Spleen (tissue), 7 donors: ENCODE results near the gene METTL21C.

Experiments used
- POLR2AphosphoS5 ChIP-seq, 3 donors: sonication (generic); formaldehyde crosslinking; IDR thresholded peaks; one replicate each; pipeline ENCODE4 v1.5.1; 2017; ENCODE audit warnings: antibody characterized with exemption in 3 of 3
- TF ChIP-seq, protein P1 (sequence below), 11 experiments: fragments of 200-600 bp in 7 of 11; fragments of 450-650 bp in 4 of 11; sonication (generic) in 4 of 11; IDR thresholded peaks in 8 of 11; conservative IDR thresholded peaks in 3 of 11; 1 replicate in 7 of 11; 2 replicates in 4 of 11; pipeline versions ENCODE4 v1.4.0 to v1.8.0; 2016 to 2021; ENCODE audit warnings: antibody characterized with exemption in 11 of 11, inconsistent platforms in 4 of 11, mild to moderate bottlenecking in 1 of 11
- donor health status: DM: no; HTN: no; CAD: no; lungs with moderate emphysema.
- donor health status: DM: no; HTN: no; CAD: no.
- donor health status: DM: no; HTN: no; CAD: no.

DNA sequence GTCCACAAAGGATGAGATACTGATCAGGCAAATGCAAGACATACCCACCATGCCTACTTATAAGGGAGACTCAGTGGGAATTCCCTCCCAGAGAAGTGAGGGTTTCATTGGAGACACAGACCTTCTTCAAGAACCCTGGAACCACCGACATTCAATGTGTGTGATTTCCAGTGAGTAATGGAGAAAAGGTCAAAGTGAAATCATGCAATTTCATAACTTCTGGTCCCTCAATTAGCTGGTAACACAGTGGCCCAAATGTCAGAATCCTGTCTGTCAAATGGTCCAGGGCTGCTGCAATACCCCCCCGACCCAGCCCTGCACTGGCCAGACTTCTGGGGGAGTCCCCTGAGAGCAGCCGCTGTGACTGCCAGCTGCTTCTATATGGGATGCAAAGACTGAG, 4.7 kb upstream of the METTL21C start:
- TF ChIP-seq POLR2AphosphoS5 (IDR thresholded peaks at IDR 0.05), result no peak
- TF ChIP-seq, protein P1, sequence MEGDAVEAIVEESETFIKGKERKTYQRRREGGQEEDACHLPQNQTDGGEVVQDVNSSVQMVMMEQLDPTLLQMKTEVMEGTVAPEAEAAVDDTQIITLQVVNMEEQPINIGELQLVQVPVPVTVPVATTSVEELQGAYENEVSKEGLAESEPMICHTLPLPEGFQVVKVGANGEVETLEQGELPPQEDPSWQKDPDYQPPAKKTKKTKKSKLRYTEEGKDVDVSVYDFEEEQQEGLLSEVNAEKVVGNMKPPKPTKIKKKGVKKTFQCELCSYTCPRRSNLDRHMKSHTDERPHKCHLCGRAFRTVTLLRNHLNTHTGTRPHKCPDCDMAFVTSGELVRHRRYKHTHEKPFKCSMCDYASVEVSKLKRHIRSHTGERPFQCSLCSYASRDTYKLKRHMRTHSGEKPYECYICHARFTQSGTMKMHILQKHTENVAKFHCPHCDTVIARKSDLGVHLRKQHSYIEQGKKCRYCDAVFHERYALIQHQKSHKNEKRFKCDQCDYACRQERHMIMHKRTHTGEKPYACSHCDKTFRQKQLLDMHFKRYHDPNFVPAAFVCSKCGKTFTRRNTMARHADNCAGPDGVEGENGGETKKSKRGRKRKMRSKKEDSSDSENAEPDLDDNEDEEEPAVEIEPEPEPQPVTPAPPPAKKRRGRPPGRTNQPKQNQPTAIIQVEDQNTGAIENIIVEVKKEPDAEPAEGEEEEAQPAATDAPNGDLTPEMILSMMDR (IDR thresholded peaks at IDR 0.05 in 8 of 11, conservative IDR thresholded peaks at IDR 0.05 in 3 of 11), result no peak
